NCI-H2107 (cell line): ENCODE data around the gene HECW1.
"Not testable (repeated sequence)": the region's sequence is repeated elsewhere in the genome, so short reads cannot be mapped to it uniquely, and the experiment has no call there.

Source experiments
- DNase-seq: peaks from one replicate; lab custom pipeline; 2025; lab: John Stamatoyannopoulos, UW

The HECW1 gene

DNA sequence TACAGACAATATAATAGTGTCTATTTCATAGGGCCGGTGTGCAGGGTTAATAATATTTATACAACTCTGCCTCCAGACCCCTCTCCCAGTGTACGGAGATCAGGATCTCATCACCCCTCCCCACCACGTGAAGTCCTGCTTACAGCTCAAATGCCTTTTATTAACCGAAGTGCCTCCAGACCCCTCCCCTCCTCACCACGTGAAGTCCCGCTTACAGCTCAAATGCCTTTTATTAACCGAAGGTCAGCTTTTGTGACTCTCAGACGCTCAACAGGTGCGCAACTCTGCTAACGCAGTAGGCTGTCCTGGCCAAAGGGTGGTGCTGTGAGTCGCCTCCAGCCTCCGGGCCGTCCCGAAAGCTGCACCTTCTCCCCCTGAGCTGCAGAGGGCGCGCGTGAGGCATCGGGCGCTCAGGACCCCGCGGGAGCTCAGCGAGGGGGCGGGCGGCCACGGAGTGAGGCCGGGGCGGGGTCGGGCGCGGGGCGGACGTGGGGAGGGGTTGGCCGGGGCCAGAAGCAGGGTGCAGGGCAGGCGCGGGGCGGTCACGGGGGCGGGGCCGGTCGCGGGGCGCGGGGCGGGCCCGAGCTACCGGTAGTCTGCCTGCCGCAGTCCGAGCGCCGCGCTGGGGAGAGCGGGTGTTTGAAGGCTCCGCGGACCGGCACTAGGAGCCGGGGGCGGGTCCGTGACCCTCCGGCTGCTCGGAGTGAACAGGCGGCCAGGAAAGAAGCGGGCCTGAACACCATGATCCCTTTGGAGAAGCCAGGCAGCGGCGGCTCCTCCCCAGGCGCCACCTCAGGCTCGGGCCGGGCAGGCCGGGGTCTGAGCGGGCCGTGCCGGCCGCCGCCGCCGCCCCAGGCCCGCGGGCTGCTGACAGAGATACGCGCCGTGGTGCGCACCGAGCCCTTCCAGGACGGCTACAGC lies 470.3 kb downstream of the HECW1 start, which contains the start of gene STK17A:
TSS of gene STK17A (plus strand) at position 606 of the 921 bp plus-strand sequence. CDS start at position 742, 136 bp downstream.
- peak; percentile 92 for DNase-seq

DNA sequence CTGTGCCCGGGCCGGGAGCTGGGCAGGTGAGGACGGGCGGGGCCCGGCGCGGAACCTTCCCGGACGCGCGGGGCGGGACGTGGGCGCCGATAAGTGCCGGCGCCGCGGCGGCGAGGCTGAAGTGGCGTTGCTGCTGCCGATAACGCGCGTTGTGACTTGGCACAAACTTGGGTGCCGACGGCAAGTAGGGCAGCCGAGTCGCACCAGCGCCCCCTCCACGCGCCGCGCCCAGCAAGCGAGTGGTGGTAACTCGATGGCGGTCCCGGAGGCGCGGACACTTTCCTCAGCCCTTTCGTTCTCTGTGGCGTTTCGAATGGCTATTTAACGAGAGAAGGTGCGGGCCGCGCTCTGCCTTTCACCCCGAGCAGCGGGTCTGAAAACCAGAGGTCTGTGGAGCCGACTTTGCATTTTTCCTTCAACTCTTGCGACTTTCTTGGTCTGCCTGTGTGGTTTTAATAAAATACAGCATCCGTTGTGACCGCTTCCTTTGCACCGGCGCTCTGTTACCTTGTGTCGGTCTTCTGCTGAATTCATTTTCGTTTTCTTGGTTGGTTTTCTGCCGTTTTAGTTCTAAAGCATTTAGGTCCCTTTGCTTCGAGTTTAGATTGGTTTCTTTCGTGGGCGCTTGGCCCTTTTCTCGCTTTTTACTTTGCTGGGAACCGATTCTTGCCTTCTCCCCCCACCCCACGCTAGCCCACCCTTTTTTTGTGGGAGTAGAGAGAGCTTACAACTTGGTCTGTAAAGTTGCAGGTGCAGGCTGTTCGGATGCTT lies 471.2 kb downstream of the HECW1 start:
- peak; percentile 15 for DNase-seq

DNA sequence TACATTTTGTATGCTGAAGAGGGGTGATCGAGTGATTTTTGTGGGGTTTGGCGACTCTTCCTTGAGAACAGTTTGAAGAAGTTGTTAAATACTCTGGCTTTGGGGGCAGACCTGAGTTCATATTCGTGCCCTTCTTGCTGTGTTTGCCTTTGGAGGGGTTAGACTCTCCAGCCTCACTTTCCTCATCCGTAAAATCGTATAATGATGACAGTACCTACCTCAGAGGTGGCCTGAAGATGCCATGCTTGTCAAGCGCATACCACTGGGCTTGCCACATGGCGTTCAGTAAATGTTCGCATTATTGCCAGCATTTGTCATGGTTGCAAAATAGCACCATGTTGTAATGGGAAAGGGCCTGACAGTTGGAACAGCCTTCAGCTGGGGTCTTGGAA lies 471.7 kb downstream of the HECW1 start:
- no peak for DNase-seq

DNA sequence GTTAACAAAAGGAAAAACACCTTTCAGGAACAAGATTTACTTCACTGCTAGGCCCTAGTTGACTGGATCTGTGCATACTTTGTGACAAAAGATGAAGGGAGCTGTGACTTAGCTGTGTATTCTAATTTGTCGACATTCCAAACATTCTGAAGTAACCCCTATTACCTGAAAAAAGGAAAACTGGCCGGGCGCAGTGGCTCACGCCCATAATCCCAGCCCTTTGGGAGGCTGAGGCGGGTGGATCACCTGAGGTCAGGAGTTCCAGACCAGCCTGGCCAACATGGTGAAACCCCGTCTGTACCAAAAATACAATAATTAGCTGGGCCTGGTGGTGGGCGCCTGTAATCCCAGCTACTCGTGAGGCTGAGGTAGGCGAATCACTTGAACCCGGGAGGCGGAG lies 472.3 kb downstream of the HECW1 start:
- DNase-seq: not testable (repeated sequence)

DNA sequence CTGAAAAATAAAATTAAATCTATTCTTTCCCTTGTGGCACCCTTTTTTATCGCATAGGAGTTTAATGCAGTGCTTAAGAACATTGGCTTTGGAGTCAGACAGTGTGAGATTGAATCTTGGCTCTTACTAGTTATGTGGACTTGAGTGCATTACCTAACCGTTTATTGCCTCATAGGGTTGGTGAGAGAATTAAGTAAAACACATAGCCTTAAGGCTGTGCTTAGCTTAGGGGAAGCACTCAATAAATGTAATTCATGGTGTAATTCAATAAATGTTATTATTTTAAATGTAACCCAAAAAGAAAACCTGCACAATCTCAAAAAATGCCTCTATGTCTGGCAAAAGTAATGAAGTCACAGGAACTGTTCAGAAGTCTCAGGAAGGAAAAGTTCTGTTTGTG lies 473.1 kb downstream of the HECW1 start:
- DNase-seq: no peak

DNA sequence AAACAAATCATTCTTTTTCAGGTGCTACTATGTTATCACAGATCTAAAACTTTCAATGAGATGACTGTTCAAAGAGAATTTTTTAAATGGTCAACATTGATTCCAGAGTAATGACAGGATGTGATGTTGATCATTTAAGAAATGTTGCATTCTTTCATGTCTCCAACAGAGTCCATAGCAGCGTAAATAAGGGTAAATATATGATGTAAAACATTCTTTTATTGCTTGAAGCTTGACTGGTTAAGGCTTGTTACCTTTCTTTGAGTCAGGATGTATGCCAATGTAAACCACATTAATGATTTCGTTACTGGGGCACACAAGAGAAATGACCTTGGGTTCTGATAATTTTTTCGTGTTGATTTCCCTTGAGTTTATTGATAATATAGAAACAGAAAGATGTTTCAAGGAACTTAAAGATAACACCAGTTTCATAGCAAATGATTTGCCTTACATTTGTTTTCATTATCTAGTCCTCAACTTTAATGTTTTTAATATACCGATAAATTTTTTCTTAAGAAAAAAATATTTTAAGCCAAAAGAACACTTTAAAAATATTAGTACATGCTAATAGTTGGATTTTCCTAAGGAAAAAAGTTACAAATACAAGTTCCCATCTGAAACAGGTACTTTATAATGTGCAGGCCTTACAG lies 473.9 kb downstream of the HECW1 start:
- no peak for DNase-seq

DNA sequence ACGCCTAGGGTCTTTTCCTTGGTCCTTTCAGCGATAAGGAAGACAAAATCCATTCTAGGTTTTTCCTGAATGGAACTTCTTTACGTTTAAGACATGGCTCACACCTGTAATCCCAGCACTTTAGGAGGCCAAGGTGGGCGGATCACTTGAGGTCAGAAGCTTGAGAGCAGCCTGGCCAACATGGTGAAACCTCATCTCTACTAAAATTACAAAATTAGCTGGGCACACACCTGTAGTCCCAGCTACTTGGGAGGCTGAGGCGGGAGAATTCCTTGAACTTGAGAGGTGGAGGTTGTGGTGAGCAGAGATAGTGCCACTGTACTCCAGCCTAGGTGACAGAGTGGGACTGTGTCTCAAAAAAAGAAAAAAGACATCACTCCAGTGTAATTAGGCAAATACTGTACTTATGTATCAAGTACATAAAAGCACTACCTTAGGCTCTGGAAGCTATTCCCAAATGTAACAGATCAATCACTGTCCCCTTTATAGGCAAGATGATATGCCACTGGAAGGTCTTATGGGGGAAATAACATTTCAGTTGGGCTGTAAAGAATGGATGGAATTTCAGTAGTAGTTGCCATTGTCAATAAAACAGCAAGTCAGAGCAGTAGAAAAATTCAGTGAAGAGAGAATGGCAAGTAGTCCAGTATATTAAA lies 476.2 kb downstream of the HECW1 start:
- DNase-seq: no peak

DNA sequence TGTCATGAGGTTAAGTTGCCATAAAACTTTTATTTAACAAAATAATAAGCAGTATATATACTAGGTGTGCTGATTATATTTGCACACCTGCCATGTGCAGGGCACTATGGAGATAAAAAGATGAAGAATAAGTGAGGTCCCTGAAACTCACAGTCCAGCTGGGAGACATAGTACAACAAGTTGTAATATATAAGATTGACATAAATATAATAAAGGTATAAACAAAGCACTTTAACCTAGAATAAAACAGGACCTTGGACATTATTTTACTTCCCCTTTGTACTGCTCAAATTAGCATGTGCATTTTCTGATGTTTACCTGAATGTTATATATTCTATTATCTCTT lies 476.7 kb downstream of the HECW1 start:
- DNase-seq: no peak

DNA sequence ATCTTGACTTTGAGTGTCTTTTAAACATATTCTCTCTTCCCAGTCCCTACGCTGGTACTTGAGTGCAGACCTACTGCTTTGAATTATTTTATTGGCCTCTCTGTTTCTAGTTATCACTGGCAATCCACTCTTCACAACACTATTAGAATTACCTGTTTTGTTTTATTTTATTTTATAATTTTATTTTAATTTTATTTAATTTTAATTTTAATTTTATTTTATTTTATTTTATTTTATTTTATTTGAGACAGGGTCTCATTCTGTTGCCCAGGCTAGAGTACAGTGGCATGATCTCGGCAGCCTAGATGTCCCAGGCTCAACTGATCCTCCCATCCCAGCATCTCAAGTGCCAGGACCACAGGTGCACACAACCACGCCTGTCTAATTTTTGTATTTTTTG lies 477.3 kb downstream of the HECW1 start:
- no peak for DNase-seq

DNA sequence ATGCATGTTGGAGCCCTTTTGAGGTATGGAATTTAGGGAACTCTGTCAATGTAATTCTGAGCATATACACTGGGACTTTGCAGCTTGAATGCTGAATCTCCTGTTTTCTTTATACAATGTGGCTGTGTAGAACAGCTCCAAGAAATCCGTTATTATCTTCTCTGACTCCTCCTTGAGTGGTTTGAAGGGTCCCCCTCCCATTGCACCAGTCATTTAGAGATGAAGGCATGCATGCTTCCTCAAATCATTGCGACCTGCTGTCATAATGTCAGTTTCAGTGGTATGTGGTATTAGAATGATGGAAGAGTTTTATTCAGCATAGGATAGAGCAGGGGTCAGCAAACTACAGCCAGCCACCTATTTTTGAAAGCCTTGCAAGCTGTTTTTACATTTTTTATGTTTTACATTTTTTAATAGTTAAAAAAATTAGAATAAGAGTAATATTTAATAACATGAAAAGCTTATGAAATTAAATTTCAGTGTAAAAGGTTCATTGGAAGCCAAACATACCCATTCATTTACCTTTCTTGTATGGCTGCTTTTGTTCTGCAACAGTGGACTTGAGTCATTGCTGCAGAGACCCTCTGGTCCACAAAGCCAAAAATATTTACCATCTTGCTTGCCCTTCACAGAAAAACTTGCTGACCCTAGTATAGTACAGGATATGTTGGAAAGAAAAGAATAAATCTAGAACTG lies 478.6 kb downstream of the HECW1 start:
- DNase-seq: no peak

DNA sequence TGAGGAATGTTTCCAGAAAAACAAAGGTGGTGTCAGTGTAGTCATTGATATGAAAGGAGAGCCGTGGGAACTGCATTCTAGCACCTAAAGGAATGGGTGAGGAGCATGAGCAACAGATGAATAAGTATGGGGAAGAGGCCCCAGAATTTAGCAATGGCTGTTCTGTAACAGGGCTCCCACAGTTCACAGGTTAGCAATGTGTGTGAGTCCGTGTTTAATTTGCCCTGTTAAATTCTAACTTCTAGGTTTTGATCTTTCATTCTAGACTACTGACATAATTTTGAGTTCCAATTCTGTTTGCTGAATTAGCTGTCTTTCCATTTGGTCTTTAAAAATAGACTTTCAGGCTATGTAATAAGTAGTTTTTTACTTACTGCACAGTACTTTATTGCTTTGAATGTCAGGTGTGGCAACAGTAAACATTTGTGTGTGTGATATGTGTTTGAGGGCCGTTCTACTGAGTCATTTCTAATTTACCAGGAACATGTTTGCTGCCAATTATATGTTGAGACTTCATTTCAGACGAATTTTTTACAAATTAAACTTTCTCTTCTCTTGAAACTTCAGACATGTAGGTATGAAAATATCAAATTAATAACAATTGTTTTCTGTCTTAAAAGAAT lies 479.2 kb downstream of the HECW1 start:
- no peak for DNase-seq

DNA sequence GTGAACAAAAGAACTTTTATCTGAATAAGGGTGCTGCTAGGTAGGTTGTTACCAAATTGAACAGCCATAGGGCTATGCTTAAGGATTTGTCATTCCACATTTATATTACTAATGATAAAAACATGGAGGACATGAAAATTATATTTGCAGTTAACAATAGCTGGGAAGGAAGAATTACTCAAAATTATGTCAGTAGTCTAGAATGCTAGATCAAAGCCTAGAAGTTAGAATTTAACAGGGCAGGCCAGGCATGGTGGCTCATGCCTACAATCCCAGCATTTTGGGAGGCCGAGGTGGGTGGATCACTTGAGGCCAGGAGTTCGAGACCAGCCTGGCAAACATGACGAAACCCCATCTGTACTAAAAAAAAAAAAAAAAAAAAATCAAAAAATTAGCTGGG lies 479.9 kb downstream of the HECW1 start:
- no peak for DNase-seq

DNA sequence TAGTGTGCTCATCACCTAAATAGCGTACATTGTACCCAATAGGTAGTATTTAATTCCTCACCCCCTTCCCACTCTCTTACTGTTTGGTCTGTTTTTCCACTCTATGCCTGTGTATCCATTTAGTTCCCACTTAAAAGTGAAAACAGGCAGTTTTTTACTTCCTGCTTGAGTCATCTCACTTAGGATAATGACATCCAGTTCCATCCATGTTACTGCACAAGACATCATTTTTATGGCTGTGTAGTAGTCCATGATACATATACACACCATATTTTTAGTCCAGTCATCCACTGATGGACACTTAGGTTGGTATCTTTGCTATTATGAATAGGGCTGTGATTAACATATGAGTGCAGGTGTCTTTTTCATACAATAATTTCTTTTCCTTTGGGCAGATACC lies 480.6 kb downstream of the HECW1 start:
- no peak for DNase-seq

DNA sequence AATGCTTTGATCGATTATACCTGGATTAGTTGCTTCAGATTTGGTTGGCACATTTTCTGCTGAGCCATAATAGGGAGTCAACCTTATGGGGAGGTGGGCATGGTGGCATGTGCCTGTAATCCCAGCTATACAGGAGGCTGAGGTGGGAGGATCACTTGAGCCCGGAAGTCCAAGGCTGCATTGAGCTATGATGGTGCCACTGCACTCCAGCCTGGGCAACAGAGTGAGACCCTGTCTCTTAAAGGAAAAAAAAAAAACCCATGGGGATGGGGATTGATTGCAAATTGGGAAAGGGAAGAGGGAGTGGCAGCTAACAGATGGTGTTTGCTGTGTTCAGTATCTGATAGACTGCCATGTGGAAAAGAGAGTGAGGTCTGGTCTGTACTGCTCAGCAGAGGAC lies 481.6 kb downstream of the HECW1 start:
- DNase-seq: no peak

DNA sequence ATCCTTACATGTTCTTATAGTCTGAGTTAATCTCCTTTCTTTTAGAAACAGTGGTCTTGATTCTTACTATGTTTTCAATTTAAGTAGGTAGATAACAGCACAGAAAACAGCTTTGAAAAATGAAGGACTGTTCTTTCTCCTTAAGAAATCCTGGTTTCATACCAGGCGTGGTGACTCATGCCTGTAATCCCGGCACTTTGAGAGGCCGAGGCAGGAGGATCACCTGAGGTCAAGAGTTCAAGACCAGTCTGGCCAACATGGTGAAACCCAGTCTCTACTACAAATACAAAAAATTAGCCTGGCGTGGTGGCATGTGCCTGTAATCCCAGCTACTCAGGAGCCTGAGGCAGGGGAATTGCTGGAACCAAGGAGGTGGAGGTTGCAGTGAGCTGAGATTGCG lies 484.0 kb downstream of the HECW1 start:
- DNase-seq: not testable (repeated sequence)

DNA sequence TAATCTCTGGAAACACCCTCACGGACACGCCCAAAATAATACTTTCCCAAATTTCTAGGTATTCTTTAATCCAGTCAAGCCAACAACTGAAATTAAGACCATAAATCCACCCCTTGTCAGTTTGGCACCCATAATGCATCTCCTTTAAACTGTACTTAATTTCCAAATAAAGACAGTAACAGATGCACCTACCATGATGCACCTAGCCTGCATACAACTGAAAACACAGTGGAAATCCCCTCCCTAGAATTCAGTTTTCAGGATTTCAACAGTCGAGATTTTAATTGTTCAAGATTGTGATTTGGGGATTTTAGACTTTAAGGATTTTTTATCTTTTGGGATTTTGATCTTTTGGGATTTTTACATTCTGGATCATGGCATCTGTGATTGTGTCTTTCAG lies 487.6 kb downstream of the HECW1 start:
- DNase-seq: no peak

DNA sequence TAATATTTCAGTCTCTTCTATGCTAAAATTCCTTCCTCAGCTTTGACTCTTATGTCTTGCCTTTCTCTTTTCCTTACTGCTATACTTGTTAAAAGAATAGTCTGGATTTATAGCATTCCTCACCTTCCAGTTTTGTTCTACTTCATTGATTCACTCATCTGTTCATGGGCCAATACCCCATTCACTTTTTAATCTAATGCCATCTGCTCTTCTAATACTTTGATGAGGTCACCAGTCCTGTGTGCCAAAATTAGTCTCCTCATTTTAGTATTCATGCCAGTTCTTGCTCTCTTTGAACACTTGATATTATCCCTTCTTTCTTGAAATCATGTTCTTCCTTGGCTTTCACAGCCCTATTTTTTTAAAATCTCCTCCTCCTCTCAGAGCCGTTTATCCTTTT lies 489.8 kb downstream of the HECW1 start:
- DNase-seq: no peak

DNA sequence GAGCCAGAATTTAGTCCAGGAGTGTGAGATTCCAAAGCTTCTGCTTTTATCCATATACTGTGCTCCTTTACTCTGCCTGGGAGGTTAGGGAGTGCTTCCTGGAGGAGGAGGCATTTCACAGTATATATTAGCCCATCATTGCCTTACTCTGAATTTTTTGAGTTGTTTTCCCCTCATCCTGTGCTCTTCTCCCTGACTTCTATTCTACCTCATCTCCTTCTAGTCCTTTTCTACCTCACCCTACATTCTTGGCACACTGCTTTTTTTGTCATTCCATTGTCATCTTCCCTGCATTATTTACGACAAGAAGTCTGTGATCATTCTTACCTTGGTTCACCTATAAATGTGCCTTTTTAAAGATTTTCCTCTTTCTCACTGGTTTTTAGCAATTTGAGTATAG lies 491.8 kb downstream of the HECW1 start:
- no peak for DNase-seq

DNA sequence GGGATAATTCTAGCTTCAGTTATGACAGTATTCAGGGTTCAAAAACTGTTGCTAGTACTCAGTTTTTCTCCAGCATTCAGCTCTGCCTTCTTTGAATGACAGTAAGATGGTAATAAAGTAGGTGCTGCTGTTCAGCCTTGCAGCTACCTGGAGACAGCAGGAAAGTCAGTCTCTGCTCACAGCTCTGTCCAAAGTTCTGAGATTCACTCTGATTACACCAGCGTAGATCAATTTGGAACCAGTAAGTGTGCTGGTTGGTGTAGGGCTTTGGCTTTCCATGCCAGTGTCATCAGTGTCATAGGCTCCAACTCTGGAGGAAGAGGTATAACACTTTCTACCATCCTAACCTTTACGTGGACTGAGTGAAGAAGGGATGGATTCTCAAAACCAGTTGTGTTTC lies 496.6 kb downstream of the HECW1 start:
- DNase-seq: no peak

DNA sequence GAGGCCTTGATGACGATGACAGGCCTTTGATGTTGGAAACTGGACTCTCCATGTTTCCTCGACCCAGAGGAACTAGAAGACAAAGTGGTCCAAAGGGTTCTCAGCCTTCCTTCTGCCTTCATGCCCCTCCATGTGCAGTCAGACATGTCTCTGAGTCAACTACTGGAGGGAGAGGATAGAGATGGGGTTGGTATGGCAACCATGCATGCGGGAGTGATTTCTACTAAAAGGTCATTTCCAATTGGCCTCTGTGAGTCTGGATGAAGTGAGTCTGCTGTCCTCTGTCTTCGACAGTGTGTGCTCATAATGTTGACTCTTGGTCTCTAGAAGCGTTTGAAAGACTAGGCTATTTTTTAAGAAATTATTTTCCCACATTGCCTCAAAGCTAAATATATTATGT lies 499.7 kb downstream of the HECW1 start:
- no peak for DNase-seq
